GM19467 (cell line): ENCODE measurements around the gene TPM4.
"Not testable (repeated sequence)": the region's sequence is repeated elsewhere in the genome, so short reads cannot be mapped to it uniquely, and the experiment has no call there.

Source experiments
- ATAC-seq: cut with Tn5 transposase; IDR thresholded peaks from one replicate; pipeline ENCODE4 v1.9.1; 2021; ENCODE audit warnings: mild to moderate bottlenecking, moderate library complexity; ENCODE audit not compliant: unreplicated experiment

TPM4 gene

DNA sequence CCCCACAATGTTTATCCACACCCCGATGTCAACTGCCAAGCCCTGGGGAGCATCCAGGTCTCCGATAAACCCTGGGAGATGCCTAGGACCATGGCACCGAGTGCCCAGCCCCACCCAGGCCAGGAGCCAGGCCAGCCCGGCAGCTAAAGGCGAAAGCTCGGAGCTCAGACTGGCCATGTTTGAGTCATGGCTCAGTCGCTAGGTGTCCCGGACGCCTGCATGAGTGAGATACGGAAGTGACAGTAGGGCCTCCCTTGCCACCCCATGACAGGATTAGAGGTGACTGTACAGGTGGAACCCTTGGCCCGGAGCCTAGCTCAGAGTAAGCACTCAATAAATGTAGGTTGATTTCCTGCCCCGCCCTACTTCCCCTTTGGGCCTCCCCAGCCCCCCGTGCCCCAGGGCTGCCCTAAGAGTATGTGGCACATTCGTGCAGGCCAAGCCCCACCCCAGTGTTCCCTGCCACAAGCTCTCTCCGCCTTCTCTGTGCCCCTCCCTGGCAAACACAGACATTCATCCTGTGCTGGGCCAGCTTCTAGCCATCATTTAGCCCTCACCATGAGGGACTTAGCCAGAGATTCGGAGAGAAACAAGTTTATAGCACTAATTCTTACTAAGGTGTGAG lies 5.8 kb upstream of the TPM4 start:
- no peak for ATAC-seq

DNA sequence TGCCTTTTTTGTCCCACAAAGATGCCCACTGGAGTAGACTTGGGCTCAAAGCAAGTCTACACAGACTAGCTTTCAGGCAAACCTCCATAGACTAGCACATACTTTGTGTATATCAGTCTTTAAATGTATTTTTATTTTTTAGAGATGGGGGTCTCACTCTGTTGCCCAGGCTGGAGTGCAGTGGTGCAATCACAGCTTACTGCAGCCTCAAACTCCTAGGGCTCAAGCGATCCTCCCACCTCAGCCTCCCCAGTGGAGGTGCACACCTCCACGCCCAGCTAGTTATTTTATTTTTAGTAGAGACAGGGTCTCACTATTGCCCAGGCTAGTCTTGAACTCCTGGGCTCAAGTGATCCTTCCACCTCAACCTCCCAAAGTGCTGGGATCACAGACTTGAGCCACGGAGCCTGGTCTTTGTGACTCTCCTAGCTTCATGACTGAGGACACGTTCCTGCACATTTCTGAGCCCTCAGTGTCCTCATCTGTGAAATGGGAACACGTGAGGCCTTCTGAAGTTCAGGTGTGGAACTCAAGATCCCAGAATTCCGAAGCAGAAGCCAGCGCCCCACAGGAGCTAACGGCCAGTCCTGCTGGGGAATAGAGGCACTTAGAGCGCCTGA lies 5.1 kb upstream of the TPM4 start:
- ATAC-seq: no peak

DNA sequence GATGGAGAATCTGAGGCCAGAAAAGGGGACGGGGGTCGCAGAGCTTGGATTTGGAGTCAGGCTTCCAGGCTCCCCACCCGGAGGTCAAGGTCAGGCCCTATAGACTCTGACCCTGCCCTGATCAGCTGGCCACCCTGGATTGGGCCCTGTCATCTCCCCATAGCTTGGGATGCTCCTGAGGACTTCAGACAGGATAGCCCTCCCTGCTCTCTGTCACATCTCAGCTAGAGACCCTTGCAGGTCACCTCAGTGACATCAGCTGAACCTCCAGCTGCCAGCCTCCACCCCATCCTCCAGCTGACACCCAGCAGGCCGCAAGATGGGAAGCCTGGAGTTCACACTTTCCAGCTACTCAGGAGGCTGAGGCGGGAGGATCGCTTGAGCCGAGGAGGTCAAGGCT lies 2.8 kb upstream of the TPM4 start:
- ATAC-seq: no peak

DNA sequence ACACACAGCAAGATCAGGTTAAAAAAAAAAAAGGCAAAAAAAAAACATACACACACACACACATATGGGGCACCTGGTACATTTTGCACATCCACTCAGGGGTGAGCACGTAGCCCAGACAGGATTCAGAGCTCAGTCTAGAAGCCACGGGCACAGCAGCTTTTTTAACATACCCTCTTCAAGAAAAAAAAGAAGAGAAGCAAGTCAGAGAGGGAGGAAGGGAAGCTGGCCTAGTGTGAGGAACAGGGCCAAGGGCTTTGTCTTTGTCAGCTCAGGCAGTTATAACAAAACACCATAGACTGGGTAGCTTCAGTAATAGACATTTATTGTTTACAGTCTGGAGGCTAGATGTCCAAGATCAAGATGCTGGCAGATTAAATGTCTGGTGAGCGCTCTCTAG lies 2.3 kb upstream of the TPM4 start:
- ATAC-seq: no peak

DNA sequence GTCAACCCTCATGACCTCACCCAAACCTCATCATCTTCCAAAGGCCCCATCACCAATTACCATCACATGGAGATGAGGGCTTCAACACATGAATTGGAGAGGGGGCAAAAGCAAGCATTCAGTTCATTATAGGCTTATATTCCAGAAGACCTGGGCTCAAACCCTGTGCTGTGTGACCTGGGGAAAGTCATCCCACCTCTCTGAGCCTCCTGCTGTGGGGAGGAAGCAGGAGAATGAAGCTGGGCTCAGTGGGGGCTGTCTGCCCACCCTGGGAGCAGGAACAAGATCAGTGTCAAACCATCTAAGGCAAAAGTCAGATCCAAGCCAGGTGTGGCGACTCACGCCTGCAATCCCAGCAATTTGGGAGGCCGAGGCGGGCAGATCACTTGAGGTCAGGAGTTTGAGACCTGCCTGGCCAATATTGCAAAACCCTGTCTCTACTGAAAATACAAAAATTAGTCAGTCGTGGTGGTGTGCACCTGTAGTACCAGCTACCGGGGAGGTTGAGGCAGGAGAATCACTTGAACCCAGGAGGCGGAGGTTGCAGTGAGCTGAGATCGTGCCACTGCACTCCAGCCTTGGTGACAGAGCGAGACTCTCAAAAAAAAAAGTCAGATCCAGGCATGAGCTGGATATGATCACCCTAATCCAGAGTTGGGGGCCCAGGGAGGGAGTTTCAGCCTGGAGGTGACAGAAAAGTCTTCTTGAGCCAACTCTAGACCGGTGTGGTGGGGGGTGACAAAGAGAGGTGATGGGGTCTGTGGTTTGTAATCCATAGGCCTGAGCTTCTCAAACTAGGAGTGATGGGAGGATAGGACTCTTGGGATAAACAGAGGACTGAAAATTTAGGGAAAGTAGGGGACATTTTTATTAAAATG lies 1.6 kb upstream of the TPM4 start:
- no peak for ATAC-seq

DNA sequence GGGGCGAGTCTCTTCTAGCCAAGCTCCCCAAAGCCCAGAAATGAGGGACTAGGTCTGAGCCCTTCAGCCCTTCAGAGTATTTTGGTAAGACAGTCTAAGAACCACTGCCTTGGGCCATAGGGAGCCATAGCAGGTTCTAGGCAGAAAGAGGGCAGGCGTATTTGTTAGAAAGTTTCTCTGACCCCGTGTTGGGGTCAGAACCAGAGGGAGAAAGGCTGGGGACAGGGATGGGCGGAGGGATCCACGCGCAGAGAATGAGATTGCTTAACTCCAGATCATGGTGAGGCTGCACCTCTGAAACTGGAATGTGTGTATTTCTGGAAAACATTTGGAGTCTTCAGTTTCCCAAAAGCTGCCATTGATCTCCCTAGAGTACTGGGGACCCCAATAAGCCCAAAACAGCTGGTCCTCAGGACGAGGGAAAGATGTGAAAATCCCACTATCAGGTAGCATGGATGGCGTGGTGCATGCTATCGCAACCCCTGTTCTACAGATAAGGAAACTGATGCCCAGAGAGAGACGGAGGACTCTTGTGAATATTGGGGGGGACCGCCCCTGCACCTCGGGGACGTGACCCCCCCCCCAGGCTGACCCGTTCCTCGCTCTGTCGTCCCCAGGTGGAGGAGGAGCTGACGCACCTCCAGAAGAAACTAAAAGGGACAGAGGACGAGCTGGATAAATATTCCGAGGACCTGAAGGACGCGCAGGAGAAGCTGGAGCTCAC lies 703 bp upstream of the TPM4 start:
- no peak for ATAC-seq

DNA sequence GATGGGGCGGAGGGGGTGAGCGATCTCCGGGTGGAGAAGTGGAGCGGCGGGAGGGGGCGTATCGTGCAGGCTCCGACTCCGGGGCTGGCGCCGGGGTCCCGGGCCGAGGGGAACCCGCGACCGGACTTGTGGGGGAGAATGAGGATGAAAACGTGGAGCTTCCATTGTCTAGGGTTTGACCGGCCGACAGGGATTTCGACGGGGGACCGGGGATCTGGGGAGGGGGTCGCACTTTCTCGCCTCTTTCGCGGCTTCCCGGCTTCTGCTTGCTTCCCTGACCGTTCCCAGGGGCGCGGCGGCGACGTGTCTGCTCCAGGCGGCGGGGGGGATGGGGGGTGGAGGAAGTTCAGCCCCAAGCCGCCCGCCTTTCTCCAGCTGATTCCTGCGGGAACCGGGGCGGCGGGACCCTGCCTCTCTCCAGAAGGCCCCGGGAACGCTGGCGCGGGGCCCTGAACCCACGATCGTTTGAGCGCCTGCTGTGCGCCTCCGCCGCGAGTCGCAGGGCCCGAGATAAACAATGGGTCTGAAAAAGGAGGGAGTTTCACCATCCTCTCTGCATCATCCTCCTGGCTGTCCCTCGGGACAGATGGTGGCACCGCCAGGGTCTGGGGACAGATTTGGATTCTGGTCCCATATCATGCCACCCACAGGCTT lies 790 bp downstream of the TPM4 start:
- ATAC-seq: no peak

DNA sequence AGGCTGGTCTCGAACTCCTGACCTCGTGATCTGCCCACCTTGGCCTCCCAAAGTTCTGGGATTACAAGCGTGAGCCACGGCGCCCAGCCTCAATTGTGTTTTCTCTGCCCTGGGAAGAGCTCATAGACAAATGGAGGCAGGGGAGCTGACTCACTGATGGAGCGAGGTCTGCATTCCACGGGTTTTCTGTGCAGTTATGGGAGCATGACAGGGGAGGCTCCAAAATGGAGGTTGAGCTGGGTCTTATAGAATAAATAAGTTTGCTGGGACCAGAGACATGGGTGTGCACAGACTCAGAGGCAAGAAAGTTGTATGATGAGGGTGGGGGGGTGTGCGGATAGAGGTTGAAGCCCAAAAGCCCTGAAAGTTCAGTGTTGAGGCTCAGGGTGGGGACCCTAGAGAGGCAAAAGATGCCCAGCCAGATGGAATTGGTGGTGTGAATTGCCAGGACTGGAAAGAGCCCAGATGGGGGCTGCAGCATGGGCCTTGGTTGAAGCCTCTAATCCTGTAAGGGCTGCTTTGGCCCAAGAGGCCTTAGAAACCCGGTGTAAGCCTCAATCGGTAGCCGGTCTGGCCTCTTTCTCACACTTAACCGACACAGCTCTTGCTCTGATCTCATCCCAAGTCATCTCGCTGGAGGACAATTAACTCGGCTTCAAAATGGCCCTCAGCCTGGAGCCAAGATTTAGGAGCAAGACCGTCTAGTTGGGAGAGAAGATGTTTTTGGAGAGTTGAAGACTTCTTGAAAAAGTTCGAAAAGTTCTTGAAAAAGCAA lies 1.9 kb downstream of the TPM4 start:
- ATAC-seq: no peak

DNA sequence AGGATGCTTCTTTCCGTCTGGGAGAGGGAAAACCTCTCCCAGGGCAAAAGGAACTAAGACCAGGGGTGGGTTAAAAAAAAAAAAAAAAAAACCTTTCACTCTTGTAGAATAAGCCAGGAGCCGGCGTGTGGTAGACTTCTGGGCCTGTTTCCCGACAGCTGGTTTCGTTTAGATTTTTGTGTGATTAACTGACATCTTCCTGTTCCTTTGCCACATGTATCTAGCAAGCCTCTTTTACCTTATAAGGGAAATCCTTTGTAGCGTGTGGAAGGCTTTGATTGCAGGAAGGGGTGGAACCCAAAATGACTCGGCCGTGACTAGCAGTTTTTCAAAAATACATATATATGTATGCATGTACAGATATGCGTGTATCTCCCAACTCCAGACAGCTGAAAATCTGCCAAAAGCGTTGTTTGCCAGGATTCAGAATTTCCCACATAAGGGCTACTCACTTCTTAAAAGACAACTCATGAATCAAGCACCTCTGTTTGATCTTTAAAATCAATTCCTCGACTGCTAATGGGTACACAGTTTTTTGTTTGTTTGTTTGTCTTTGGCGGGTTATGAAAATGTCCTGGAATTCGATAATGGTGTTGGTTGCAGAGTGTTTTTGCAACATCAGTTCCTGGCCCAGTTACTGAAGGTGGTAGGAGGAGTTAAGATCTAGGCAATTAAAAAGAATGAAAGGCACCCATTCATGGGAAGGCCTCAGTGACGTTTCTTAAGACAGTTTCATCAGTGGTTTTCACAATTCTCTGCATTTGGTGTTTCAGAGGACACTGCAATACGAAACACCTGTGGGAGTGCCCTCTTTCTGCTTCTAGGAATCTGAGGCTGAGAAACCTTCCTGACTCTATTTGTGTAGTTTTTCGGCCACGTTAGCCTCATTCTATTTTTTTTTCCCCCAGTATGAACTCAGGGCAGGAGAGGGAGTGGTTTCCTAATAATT lies 2.7 kb downstream of the TPM4 start:
- ATAC-seq: peak; percentile 38

DNA sequence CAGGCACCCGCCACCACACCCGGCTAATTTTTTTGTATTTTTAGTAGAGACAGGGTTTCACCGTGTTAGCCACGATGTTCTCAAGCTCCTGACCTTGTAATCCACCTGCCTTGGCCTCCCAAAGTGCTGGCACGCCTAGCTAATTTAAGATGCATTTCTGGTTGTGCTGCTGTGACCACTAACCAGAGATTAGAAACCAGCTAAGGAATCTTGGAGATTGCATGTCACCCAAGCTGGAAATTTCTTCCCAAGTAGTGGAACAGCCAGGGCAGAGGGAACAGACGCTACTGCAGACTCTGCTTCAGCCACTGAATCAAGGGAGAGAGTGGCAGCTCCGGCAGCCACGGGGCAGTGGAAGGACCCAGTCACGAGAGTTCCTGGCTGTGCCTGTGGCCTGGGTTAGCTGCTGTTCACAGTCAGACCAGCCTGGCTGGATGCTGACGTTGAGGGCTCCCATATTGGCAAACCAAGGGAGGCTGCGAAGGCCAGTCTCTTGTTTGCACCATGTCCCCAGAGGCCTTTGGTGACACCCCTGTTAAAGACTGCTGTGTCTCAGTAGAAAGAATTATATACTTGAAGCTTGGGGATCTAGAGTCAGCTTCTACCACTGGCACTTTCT lies 7.9 kb downstream of the TPM4 start:
- ATAC-seq: no peak

DNA sequence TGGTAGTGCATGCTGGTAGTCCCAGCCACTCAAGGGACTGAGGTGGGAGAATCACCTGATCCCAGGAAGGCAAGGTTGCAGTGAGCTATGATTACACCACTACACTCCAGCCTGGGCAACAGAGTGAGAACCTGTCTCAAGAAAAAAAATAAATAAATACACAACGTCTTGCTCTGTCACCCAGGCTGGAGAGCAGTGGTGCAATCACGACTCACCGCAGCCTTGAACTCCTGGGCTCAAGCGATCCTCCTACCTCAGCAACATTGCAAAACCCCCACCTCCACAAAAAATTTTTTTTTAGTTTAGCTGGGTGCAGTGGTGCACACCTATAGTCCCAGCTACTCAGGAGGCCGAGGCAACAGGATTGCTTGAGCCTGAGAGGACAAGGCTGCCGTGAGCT lies 8.8 kb downstream of the TPM4 start:
- ATAC-seq: no peak

DNA sequence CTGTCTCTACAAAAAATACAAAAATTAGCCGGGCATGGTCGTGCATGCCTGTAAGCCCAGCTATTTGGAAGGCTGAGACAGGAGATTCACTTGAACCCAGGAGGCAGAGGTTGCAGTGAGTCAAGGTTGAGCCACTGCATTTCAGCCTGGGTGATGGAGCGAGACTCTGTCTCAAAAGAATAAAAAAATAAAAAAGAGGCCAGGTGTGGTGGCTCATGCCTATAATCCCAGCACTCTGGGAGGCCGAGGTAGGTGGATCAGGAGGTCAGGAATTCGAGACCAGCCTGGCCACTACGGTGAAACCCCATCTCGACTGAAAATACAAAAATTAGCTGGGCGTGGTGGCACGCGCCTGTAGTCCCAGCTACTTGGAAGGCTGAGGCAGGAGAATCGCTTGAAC lies 11.1 kb downstream of the TPM4 start:
- not testable (repeated sequence) for ATAC-seq

DNA sequence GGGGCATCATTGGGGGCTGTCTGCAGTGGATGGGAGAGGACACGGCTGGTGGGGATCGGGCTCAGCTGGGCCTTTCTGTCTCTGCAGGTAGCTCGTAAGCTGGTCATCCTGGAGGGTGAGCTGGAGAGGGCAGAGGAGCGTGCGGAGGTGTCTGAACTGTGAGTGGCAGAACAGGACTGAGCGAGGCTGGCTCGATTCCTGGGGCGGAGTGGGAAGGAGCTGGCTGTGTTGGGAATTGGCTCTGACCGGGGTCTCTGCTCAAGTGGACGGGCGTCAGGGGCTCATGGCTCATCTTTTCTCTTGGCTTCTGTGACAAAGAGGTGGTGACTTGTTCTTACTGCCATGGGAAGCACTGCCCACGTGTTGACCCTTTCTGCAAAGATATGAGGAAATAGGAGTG lies 11.6 kb downstream of the TPM4 start:
- no peak for ATAC-seq

DNA sequence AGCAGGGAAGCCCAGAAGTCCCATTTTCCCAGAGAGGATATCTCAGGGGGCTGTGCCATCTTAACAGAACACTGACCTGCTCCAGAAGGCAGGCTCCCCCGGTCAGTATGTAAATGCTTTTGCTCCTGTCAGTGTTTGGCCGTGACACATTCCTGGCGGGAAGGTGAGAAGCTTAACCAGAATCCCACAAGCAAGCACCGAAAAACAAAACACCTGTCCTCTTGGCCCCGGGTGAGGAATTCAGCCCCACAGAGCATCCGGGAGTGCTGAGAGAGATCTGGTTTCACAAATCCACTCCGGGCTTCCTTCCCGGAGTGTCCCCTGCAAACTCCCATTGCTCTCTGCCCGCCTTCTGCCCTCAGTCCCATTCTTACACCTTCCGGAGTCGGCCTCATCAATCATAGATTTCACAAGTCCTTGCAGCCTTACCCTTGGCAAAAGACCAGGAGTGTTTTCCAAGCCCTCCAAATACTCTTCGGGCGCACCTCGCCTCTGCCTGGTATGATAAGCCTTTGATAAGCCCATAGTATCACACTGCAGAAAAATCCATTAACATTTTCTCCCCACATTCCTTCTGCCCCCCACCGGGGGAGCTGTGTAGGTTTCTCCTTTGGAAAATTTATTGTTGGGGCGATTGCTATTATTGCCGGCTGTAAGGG lies 12.2 kb downstream of the TPM4 start:
- no peak for ATAC-seq

DNA sequence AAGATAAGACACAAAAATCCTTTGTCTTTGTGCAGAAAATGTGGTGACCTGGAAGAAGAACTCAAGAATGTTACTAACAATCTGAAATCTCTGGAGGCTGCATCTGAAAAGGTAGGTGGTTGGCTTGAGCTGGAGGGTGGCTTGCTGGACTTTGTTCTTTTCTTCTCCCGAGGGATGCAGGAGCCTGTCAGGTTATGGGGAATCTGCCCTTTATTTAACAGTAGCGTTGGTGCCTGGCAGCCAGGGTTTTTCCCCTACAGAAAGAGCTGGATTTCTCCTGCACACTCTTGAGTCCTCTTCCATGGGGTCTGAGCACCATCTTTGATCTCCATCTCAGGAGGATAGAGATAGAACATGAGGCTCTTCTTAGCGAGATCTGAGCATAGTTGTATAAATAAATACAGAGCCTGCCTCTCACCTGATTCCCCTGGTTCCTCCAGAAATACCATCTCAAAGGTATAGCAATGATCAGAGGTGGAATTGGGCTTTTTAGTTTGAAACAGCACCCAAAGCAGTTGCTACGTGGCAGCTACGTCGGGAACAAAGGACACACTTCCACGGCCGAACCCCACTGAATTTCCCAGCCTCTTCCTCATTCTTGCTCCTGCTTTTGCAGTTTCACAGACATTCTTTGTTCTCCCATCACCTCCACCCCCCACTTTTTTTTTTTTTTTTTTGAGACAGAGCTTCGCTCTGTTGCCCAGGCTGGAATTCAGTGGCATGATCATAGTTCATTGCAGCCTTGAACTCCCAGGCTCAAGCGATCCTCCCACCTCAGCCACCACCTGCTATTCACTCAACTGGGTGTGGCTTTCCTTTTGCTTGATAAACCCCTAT lies 12.9 kb downstream of the TPM4 start:
- ATAC-seq: no peak

DNA sequence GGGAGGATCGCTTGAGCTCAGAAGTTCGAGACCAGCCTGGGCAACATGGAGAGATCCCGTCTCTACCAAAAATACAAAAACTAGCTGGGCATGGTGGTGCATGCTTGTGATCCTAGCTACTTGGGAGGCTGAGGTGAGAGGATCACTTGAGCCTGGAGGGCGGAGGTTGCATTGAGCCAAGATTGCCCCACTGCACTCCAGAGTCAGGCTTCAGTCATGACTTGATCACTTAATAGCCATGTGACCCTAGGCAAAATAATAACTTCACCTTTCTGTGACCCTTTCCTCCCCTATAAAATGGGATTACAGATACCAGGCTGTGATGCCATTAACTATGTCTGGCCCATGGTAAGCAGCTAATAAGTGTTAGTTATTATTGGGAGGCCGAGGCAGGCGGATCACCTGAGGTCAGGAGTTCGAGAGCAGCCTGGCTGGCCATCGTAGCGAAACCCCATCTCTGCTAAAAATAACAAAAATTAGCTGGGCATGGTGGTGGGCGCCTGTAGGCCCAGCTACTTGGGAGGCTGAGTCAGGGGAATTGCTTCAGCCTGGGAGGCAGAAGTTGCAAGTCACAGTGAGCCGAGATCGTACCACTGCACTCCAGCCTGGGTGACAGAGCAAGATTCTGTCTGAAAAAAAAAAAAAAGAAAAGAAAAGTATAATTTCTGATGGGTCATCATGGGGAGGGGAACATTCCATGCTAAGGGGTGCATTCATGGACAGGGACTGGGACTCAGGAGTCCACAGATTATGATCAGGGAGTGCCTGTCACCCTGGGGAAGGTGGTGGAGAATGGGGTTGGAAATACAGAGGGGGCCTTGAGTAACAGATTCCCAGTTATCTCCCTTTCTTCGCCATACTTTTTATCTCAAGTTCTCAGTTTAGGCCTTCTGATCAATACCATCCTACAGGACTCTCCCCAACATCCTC lies 15.5 kb downstream of the TPM4 start:
- no peak for ATAC-seq
